Measurements from ENCODE around the gene SYCN.
A peak's percentile ranks its signal among the peaks of the same experiment; 100 is the strongest.
"Not testable (repeated sequence)": the region's sequence is repeated elsewhere in the genome, so short reads cannot be mapped to it uniquely, and the experiment has no call there.

The SYCN gene

GRCh38 chr19:39251081-39251480, 47.0 kb upstream of the SYCN start:
- H3K27me3 ChIP-seq (ENCODE audit: insufficient read depth, poor library complexity, severe bottlenecking) = peaks cover 32% of the 10 kb centered on the region
- DNase-seq (ENCODE audit: low spot score) (no peak), ATAC-seq (ENCODE audit: low read depth) (no peak)
- TF ChIP-seq CTCF (IDR thresholded peaks at IDR 0.05; ENCODE audit: poor library complexity, severe bottlenecking) = no peak
- no peaks in the 10 kb centered on the region for H3K4me1 ChIP-seq (ENCODE audit: insufficient read depth, poor library complexity, severe bottlenecking)
- H3K27ac ChIP-seq (ENCODE audit: poor library complexity, severe bottlenecking) = no peak overlapping the region
- H3K36me3 ChIP-seq (ENCODE audit: low read depth) = no peaks in the 10 kb centered on the region
- no peaks in the 10 kb centered on the region for H3K9me3 ChIP-seq (ENCODE audit: severe bottlenecking)
- H3K4me3 ChIP-seq (ENCODE audit: severe bottlenecking) = no peak overlapping the region

- ATAC-seq (ENCODE audit: low read depth) = no peak
- H3K27me3 ChIP-seq (ENCODE audit: insufficient read depth, poor library complexity, severe bottlenecking) = peaks cover 32% of the 10 kb centered on the region
- no peaks in the 10 kb centered on the region for H3K4me1 ChIP-seq (ENCODE audit: insufficient read depth, poor library complexity, severe bottlenecking)
- H3K36me3 ChIP-seq (ENCODE audit: low read depth) = no peaks in the 10 kb centered on the region
- TF ChIP-seq CTCF (IDR thresholded peaks at IDR 0.05; ENCODE audit: poor library complexity, severe bottlenecking) = no peak
- H3K27ac ChIP-seq (ENCODE audit: poor library complexity, severe bottlenecking) = no peak within 1 kb of the TSS
- H3K9me3 ChIP-seq (ENCODE audit: severe bottlenecking) = no peaks in the 10 kb centered on the region
- H3K4me3 ChIP-seq (ENCODE audit: severe bottlenecking) = no peak within 1 kb of the TSS
- DNase-seq (ENCODE audit: low spot score) = no peak
These were observed 44.7 kb upstream of the SYCN start, which contains the start of gene IFNL4 for GRCh38 chr19:39248806-39249205. Gene IFNL4, minus strand, starts transcription at chr19:39248856.

GRCh38 chr19:39247701-39248664, 43.9 kb upstream of the SYCN start:
- Histone ChIP-seq H3K4me1 (ENCODE audit: insufficient read depth, poor library complexity, severe bottlenecking) (no peaks in the 10 kb centered on the region), H3K36me3 (ENCODE audit: low read depth) (no peaks in the 10 kb centered on the region), H3K27me3 (ENCODE audit: insufficient read depth, poor library complexity, severe bottlenecking) (peaks cover 32% of the 10 kb centered on the region), H3K4me3 (ENCODE audit: severe bottlenecking) (no peak overlapping the region), H3K27ac (ENCODE audit: poor library complexity, severe bottlenecking) (no peak overlapping the region), H3K9me3 (ENCODE audit: severe bottlenecking) (no peaks in the 10 kb centered on the region)
- ATAC-seq (ENCODE audit: low read depth) = peak; percentile 32; the same call in 1 of the 3 replicates
- no peak for DNase-seq (ENCODE audit: low spot score)
- no peak for TF ChIP-seq CTCF (IDR thresholded peaks at IDR 0.05; ENCODE audit: poor library complexity, severe bottlenecking)

- H3K27ac ChIP-seq (ENCODE audit: poor library complexity, severe bottlenecking) = no peak overlapping the region
- no peaks in the 10 kb centered on the region for H3K36me3 ChIP-seq (ENCODE audit: low read depth)
- H3K9me3 ChIP-seq (ENCODE audit: severe bottlenecking) = no peaks in the 10 kb centered on the region
- ATAC-seq (ENCODE audit: low read depth) (no peak), DNase-seq (ENCODE audit: low spot score) (no peak)
- H3K4me3 ChIP-seq (ENCODE audit: severe bottlenecking) = no peak overlapping the region
- H3K27me3 ChIP-seq (ENCODE audit: insufficient read depth, poor library complexity, severe bottlenecking) = peaks cover 32% of the 10 kb centered on the region
- no peaks in the 10 kb centered on the region for H3K4me1 ChIP-seq (ENCODE audit: insufficient read depth, poor library complexity, severe bottlenecking)
- no peak for TF ChIP-seq CTCF (IDR thresholded peaks at IDR 0.05; ENCODE audit: poor library complexity, severe bottlenecking)
These were observed 43.0 kb upstream of the SYCN start for GRCh38 chr19:39246951-39247669.

- H3K9me3 ChIP-seq (ENCODE audit: severe bottlenecking); DNase-seq (ENCODE audit: low spot score); H3K4me3 ChIP-seq (ENCODE audit: severe bottlenecking); H3K4me1 ChIP-seq (ENCODE audit: insufficient read depth, poor library complexity, severe bottlenecking); H3K27ac ChIP-seq (ENCODE audit: poor library complexity, severe bottlenecking); H3K36me3 ChIP-seq (ENCODE audit: low read depth): not testable (repeated sequence)
- peak; percentile 81 for ATAC-seq (ENCODE audit: low read depth)
- H3K27me3 ChIP-seq (ENCODE audit: insufficient read depth, poor library complexity, severe bottlenecking) = peaks cover 29% of the 10 kb centered on the region
These were observed 41.1 kb upstream of the SYCN start for GRCh38 chr19:39245166-39245565.

GRCh38 chr19:39244410-39245100, 40.5 kb upstream of the SYCN start, which contains the start of gene IFNL3:
Gene IFNL3, minus strand, starts transcription at chr19:39245006. Its CDS starts 39 bp downstream, at chr19:39244967.
- not testable (repeated sequence) for H3K4me3 ChIP-seq (ENCODE audit: severe bottlenecking); ATAC-seq (ENCODE audit: low read depth); H3K9me3 ChIP-seq (ENCODE audit: severe bottlenecking); H3K4me1 ChIP-seq (ENCODE audit: insufficient read depth, poor library complexity, severe bottlenecking); H3K36me3 ChIP-seq (ENCODE audit: low read depth); DNase-seq (ENCODE audit: low spot score); H3K27ac ChIP-seq (ENCODE audit: poor library complexity, severe bottlenecking)
- peaks cover 23% of the 10 kb centered on the region for H3K27me3 ChIP-seq (ENCODE audit: insufficient read depth, poor library complexity, severe bottlenecking)

- not testable (repeated sequence) for H3K36me3 ChIP-seq (ENCODE audit: low read depth); ATAC-seq (ENCODE audit: low read depth); H3K9me3 ChIP-seq (ENCODE audit: severe bottlenecking); H3K27ac ChIP-seq (ENCODE audit: poor library complexity, severe bottlenecking); H3K4me1 ChIP-seq (ENCODE audit: insufficient read depth, poor library complexity, severe bottlenecking); DNase-seq (ENCODE audit: low spot score); H3K4me3 ChIP-seq (ENCODE audit: severe bottlenecking)
- peaks cover 15% of the 10 kb centered on the region for H3K27me3 ChIP-seq (ENCODE audit: insufficient read depth, poor library complexity, severe bottlenecking)
These were observed 39.7 kb upstream of the SYCN start for GRCh38 chr19:39243741-39244140.

All from RWPE2 (cell line).